Measurements from ENCODE around the gene TMEM182.

The TMEM182 gene

DNA sequence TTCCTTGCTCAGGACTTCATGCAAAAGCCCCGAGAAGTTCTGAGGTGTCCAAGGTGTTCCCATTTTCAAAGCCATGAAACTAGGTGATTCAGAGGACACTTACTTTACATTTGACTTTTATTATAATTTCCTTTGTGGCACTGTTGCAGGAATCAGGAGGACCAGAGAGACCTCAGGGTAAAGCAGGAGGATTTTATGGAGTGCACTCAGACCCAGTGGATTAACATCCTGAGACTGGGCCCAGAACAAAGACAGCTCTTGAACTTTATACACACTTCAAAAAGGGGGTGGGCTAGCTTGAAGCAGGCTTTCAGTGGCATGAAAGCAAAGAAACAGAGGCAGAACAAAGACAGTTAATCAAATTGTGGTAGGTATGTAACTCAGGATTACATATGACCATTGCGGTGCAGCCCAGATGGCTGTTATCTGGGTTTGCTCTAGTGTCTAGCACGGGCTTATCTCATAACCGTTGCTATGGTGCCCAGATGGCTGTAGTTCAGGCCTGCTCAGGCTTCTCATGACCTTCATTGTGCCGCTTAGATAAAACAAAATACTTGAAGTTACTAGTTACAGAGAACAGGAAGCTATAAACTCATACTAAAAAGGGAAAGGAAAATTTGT lies 39.4 kb downstream of the TMEM182 start:
- DNase-seq: no peak

DNA sequence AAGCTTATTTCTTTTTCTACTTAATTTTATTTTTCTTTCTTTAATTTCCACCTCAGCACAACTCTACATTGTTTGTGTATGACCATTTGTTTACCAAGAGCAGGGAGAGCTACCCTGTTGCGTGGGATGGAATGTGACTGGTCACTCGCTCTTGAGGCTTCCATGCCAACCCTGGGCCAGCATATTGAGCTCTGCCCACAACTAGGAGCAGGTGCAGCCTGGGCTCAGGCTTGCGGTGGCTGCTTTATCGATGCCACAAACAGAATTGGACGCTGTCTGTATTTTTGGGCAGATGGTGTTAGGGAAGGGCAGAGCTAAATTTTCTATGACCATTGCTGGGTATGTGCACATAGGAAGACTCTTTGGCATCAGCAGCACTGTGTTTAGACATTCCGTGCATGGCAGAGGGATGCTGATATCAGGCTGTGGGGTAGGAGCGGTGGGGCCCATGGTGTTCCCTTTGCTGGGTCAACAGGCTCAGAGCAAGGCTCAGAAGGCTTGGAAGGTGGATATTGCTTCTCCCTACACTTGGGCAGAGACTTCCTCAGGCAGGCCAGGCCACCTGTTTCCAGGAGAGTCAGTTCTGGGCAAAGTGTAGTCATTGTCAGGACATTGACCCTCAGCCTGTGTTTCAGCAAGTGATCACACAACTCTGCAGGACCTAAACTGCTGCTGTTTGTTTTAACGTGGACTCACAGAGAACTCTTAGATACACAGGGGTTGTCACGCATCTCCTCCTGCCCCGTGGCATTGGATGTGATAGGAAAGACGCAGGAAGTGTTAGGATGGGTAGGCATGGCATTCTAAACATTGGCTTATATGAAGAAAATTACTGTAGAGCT lies 40.2 kb downstream of the TMEM182 start:
- no peak for DNase-seq

DNA sequence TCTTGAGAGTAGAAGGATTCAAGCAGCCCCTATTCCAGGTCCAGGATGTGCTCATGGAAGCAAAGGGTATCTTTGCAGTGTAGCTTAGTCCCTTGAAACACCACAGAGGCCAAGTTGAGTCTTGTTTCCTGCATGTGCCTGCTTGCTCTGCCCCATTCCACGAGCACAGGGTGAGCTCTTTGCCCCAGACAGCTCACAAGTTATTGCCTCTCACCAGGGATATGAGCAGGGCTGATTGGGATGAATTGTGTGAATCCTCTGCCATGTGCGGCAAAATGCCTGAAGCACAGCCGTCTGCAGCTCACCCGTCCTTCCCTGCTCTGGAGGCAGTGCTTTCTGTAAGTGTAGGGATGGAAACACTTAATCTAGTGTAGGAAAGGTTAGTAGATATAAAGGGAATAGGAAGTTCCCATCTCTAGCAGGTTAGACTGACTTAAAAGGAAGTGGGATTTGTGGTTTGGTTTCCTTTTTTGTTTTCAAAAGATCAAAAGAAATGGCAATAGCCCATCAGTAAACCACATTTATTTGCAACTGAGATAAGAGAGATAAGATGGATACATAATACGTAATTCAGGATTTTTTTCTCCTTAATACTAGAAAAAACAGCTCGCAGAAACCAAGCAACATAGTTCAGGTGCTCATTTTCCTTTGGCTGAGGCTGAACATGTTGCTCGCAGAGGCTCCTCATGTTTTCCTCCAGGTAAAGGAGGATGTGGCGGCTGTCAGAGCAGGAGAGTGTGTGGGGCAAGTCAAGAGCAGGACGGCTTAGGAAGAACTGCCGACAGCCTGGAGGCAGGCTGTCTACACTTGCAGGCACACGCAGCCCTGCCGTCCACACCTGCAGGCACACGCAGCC lies 41.4 kb downstream of the TMEM182 start:
- DNase-seq: no peak

DNA sequence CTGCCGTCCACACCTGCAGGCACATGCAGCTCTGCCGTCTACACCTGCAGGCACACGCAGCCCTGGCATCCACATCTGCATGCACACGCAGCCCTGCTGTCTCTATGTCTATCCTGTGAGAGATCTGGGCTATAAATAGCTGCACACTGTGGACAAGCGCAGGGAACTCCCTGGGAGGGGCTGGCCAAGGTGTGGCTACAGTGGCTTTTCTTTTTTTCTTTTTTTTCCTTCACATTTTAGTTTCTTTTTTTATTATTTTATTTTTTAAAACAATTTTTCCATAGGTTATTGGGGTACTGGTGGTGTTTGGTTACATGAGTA lies 42.0 kb downstream of the TMEM182 start:
- no peak for DNase-seq

DNA sequence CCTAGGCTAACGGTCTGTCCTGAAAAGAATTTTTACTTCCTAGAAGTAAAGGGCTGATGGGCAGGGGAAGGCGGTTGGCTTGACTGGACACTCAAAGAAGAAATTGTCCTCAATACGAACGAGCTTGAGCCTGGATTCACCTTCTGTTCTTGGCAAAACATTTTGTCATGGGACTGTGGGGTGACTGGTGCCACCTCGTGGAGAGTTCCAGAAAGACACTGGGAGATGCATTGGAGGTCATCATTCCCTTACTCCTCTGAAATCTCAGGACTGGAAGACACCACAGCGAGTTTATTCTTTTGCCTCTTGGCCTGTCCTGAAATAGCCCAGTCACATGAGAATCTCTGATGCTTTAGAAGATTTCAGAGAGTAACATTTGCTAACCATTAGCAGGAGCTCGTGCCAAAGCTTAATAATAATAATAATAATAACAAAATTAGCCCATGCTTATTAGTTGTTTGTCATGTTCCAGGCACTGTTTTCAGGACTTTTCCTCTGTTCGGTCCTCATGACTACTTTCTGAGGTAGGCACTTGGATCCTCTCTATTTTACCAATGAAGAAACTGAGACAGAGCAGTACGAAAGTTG lies 44.5 kb downstream of the TMEM182 start:
- DNase-seq: peak; percentile 7

DNA sequence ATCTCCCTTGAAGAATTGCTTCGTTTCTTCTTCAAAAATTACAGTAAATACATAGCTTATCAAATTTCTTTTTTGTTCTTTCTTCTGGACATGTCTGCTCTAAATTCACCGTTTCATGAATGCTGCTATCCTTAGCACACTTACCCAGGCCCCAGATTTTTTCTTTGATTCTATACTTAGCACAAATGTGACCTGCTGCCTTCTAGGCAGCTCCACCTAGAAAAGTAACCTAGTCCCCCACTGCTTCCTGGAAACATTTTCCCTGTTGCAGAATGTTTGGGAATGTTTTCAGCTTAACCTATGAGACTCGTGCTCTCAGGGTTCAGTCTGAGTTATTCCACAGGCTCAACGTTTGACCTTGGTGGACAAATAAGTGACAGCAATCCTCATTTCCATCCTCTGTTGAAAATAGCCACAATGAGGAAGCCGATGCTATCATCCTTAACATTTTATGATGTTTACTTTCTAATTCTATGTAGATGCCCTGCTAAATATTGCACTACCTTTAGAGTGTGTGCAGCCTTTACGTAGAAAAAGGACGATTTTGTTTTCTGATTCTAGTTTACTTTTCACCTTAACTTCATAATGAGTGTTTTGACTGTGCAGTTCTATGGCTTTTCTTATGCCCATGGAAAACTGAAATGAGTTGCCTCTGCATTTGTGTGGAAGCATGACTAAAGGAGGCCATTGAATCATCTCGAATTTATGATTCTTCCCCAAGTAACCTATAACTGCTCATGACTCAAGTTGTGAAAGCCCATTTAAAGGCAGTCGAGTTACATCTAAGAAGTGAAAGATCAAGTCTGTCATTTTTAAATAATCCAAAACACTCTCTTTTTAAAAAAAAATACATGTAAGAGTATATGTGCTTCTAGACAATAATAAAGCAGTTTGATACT lies 47.7 kb downstream of the TMEM182 start:
- DNase-seq: no peak

DNA sequence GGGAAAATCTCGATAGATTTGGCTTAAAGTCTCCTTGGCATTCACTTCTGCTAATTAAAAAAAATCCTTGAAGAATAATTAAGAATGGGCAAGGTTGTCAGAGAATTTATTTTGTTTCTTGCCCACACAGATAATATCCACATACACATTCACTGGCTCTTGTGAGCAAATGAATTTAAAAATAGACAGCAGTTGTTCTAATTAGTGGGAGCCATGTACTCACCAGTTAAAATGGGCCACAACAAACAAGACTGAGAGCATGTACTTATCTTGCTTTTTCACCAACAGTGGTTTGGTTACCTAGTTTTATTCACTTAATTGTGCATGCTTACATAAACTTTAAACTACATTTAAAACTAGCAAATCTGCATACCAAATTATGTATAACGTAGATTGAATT lies 53.5 kb downstream of the TMEM182 start:
- no peak for DNase-seq

DNA sequence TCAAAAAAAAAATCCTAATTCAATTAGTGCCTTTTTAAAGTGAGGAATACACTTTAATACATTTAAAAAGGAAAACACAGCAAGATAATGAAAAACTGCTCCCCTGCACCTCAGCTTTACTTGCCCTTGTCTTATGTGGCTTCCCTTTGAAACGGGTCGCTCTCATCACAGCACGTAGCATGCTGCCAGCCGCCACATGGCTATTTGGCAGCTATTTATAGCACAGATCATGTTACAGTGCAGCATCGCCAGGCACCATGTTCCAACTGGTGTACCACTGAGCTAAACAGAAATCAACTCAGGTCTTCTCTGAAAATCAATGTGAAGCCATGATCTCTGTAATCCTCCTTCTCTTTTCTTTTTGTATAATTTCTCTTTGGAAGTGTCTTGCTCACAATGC lies 65.1 kb downstream of the TMEM182 start:
- peak; percentile 35 for DNase-seq

DNA sequence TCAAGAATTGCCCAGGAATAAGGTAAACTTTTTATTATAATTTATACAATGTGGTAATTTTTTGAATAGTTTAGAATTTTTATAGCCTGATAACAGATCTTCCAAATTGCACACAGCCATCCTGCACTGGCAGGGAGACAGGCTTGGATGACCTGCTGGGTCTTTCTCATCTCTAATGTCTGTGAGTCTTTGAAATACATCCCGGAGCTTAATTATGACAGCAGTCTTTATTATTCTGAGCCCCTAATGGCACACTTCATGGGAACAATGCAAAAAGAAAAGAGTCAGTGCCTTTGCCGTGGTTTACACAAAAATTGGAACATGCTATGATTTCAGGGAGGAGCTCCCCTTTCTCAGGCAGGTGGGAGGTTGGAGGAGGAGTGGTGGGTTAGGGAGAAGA lies 71.0 kb downstream of the TMEM182 start:
- DNase-seq: no peak

DNA sequence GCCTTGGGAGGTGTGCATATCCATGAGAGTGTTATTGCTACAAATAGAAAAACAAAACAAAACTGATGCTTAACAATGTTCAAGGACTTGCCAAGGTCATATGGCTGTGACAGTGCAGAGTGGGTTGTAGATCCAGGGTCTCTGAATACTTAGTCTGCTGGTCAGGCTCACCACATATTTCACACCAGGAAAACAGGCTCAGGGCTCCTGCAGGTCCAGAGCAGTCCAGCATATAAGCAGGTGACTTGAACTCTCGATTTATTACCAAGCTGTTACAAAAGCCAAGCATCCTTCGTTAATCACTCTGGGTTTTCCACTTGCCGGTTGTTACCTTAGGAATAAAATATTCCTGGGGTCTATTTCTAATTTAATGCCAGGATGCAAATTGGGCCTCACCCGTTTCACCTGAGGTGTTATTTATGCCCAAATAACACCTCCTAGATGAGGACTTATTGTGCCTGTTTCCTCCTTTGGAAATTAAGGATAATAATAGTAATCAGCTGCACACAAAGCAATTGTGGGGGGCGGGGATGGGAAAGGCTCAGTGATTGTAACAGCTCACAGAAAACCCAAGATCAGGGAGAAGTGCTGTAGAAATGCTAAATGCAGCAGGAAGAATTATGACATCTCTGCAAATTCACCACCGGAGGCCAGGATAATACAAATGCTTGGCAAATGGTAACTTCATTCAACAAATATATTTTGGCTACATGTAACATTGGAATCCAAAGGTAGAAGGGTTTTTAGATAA lies 72.9 kb downstream of the TMEM182 start:
- no peak for DNase-seq

DNA sequence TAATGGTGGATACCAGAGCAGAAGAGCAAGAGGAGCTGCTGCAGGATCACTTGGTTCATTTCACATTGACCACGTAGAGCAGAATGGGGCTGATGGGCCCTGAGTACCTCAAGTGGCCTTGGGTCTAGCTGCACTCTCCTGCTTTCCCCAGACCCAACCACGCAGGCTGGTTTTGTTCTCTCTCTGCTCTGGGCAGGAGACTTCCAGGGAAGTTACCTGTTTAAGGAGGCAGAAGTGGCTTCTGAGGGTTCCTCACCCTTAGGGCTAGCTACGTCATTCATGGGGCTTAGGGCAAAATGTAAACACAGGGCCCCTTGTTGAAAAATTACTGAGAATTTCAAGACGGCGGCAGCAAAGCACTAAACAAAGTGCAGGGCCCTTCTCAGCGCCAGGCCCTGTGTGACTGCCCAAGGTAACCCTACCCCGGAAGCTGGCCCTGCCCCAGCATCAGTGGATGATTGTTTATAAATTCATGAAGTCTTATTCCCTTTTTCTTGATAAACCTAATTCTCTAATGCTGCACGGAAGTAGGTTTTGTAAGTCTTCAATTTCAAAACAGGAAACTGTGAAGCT lies 75.9 kb downstream of the TMEM182 start:
- DNase-seq: no peak

DNA sequence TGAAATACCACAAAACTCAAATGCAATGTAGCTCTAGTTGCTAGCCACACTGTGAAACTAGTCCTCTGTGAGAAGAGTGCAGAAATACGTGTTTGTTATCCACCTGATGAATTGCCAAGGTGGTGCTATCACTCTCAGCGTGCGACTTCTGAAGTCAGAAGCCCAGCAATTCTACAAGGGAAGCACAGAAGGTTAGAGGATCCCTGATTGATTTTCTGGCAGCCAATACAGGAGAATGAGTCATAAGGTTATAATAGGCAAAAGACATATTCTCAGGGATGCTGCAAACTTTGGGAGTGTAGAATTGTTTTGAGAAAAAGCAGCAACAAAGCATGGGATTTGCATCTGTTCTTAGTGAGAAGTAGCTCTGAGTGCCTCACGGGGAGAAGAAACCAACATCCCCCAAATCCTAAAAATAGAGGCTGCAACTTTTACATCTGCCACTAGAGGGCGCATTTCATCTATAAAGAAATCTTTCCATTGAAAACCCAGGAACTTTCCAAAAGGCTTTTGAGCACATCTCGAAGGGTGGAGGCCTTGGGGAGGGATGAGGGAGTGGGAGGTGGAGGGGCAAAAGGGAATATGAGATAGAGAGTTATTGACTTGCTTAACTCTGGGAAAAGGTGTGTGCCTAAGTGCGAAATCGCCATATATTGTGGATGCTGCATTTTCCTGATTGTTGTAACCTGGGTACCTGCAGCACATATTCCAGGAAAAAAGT lies 78.0 kb downstream of the TMEM182 start:
- DNase-seq: peak; percentile 19

DNA sequence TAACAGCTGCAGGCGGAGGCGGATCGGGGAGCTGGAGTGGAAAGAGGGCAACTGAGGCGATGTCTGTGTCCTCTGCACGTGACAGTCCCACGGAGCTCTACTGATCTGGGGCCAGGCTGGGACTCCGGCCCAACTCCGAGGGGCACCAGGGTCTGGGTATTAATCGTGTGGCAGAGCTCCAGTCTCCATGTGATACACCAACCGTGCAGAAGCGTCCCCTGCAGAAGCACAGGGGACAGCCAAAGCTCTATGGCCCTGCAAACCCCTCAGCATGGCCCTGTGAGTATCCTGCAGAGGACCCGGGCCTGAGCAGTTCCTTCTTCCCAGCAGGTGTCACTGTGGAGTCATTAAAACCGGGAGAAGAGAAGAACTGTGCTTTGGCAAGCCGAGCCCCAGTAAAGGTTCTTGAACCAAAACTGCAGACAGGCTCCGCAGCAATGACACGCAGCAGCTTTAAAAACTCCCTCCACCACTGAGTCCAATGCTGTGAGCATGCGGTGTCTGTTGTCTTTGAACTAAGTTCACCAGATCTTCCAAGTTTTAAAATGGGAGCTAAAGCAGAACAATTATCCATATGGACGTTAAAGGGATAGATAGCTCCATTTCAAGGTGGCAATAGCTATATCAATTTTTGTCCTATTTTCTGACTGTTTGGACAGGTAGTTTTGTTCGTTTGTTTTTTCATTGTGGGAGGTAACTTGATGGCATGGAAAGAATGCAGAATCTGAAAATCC lies 79.4 kb downstream of the TMEM182 start:
- peak; percentile 39 for DNase-seq

DNA sequence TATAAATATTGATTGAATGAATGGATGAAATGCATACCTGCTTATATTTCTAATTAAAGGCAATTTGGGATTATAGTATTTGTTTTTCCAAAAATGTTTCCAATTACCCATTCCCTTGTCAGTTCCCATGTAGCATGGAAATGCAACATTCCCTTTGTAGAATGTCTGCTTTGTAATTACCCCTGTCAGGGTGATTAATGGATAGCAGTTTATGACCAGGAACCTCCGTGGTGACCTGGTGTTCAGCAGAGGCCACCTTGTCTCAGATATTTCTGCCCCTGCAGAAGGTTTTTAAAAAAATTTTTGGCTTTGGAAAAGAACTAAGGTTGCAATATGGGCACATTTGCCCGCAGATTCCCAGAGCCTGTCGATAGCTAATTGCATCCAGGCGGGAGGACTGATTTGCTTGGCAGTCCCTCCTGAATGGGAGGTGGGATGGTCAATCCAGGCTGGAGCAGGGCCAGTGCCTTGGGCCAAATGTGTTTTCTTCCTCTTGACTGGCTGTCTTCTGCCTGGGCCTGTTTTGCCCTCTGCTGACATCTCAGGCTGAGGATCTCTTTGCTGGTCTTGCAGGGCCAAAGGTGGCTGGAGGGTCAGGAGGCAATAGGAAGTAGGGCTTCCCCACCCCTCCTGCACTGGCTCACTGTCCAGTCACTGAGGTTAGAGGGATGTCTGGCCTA lies 82.1 kb downstream of the TMEM182 start:
- peak; percentile 31 for DNase-seq

DNA sequence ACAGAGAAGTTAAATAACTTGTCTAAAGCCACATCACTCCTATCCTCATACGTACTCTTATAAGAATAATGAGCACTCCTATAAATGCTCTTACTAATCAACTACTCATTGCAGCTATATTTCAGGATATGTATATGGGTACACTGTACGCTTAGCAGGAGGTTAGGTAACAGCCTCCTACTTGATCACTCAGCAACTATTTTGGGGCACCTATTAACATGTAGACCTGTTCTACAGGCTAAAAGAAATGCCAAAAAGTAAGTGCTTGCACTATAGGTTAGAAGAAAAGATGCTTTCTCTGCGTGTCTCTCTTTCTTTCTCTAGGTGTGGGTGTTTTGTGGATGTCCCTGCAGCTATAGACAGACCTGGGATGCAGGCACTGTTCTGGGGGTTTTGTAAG lies 83.1 kb downstream of the TMEM182 start:
- DNase-seq: no peak

DNA sequence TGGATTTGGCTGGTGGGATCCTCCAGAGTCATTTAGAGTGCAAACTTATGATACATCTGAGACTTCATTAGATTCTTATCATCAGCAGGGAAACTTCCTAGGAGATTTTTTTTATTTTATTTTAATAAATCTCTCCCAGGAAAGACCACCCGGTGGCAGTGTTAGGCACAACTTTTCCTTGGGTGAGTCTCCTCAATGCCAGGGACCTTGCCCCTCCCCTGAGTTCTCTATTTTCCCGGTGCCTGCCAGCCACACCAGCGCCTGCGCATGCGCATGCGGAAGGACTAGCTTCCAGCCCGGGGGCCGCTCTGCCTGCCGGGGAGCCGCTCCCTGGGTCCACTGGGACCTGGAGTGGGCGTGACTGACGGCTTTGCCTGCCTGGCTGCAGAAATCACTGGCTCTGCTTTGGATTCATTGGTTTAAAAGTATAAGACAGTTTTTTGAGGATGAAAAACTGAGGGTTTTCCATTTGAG lies 86.6 kb downstream of the TMEM182 start:
- DNase-seq: peak; percentile 68

DNA sequence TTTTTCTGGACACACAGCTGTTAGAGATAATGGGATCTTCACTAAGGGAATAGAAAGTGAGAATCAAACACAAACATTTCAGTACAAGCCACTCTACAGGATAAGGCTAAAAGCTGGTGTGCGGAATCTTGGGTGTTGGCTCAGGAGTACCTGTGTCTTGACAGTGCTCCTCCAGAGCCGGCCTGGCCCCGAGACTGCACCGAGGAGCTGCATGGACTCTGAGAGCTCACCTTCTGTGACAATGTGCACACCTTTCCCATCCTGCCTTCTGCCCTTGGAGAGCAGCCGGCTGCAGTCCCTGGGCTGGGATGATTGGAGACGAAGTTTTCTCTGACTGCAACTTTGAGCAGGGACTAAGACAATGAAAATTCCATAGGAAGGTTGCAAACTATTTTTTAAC lies 89.1 kb downstream of the TMEM182 start:
- no peak for DNase-seq

DNA sequence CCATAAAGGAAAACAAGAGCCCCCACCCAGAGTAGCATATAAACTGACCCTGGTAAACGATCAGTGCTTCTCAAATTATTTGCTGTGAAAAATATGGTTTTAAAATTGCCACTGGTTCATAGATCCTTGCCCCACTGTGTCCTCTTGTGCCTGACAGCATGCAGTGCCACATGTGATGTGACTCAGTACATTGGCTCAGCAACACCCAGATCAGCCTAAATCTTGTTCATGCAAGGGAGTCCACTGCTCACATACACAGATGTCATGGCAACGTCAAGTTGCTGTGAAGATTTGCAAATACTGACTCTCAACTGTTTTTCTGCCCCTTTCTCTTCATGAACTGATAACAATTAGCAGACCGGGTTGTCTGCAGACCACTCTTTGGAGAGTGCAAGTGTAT lies 91.0 kb downstream of the TMEM182 start:
- no peak for DNase-seq

Measured in right kidney (tissue), 1 donor.